ENCODE measurements around the gene DENND6B. TPM values are rescaled to one million over a fixed set of nuclear protein-coding genes. Genes with fewer than 3 reads are reported as not detected.

Gene DENND6B
- total and polyA plus RNA-seq, 2 experiments from 2014 or later, result 0.71 to 1.3 TPM

GRCh38 chr22:50300620-50301257 is 26.1 kb downstream of the DENND6B start (continued):
- no peak for TF ChIP-seq ZNF462 (CRISPR knock-in tag; IDR thresholded peaks at IDR 0.05)
- no peak for TF ChIP-seq EZH2phosphoT487 (IDR thresholded peaks at IDR 0.05; ENCODE audit: unreplicated experiment)
- TF ChIP-seq, protein P1, sequence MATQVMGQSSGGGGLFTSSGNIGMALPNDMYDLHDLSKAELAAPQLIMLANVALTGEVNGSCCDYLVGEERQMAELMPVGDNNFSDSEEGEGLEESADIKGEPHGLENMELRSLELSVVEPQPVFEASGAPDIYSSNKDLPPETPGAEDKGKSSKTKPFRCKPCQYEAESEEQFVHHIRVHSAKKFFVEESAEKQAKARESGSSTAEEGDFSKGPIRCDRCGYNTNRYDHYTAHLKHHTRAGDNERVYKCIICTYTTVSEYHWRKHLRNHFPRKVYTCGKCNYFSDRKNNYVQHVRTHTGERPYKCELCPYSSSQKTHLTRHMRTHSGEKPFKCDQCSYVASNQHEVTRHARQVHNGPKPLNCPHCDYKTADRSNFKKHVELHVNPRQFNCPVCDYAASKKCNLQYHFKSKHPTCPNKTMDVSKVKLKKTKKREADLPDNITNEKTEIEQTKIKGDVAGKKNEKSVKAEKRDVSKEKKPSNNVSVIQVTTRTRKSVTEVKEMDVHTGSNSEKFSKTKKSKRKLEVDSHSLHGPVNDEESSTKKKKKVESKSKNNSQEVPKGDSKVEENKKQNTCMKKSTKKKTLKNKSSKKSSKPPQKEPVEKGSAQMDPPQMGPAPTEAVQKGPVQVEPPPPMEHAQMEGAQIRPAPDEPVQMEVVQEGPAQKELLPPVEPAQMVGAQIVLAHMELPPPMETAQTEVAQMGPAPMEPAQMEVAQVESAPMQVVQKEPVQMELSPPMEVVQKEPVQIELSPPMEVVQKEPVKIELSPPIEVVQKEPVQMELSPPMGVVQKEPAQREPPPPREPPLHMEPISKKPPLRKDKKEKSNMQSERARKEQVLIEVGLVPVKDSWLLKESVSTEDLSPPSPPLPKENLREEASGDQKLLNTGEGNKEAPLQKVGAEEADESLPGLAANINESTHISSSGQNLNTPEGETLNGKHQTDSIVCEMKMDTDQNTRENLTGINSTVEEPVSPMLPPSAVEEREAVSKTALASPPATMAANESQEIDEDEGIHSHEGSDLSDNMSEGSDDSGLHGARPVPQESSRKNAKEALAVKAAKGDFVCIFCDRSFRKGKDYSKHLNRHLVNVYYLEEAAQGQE (IDR thresholded peaks at IDR 0.05; ENCODE audit: unreplicated experiment), result no peak

Measured in GM23338 (cell line).